DND-41 (cell line): Measurements from ENCODE around the gene KCMF1.

Experiments used
- ATAC-seq: fragments of 200-7000 bp; cut with Tn5 transposase; 3 replicates; pipeline ENCODE4 v1.9.1; 2021; ENCODE audit warnings: low read depth; ENCODE audit not compliant: insufficient read depth
- DNase-seq: peaks from one replicate; pipeline ENCODE4 v3.0.0-alpha.2; 2020
- H2AFZ ChIP-seq: 2 replicates; pipeline ENCODE4 v1.6.0; 2012; ENCODE audit warnings: low read depth, low read length
- H3K27ac ChIP-seq: 2 replicates; pipeline ENCODE4 v1.5.1; 2012; ENCODE audit warnings: low read length, inconsistent platforms
- H3K27me3 ChIP-seq: fragments of 200-600 bp; sonication (generic); 2 replicates; pipeline ENCODE4 v1.6.0; 2012; ENCODE audit warnings: low read length, mild to moderate bottlenecking, inconsistent platforms; ENCODE audit not compliant: insufficient read depth, poor library complexity
- H3K36me3 ChIP-seq: 2 replicates; pipeline ENCODE4 v1.5.1; 2012; ENCODE audit warnings: low read length, inconsistent platforms; ENCODE audit not compliant: insufficient read depth
- H3K4me1 ChIP-seq: 2 replicates; pipeline ENCODE4 v1.5.1; 2012; ENCODE audit warnings: mild to moderate bottlenecking, low read length; ENCODE audit not compliant: insufficient read depth
- H3K4me2 ChIP-seq: 2 replicates; pipeline ENCODE4 v1.6.0; 2012; ENCODE audit warnings: mild to moderate bottlenecking, moderate library complexity, low read length, inconsistent platforms; ENCODE audit not compliant: insufficient read depth
- H3K4me3 ChIP-seq, 2 experiments: fragments of 200-600 bp in 1 of 2; shearing (Covaris generic) in 1 of 2; 2 replicates each; pipeline ENCODE4 v1.5.1; 2012 to 2016; ENCODE audit warnings: inconsistent platforms in 2 of 2, low read length in 2 of 2, mild to moderate bottlenecking in 2 of 2, low read depth in 1 of 2, moderate library complexity in 1 of 2
- H3K79me2 ChIP-seq: 2 replicates; pipeline ENCODE4 v1.6.0; 2012; ENCODE audit warnings: low read length, inconsistent platforms; ENCODE audit not compliant: insufficient read depth
- H3K9ac ChIP-seq: 2 replicates; pipeline ENCODE4 v1.6.0; 2012; ENCODE audit warnings: low read depth, mild to moderate bottlenecking, inconsistent platforms, low read length, moderate library complexity
- H3K9me3 ChIP-seq: 2 replicates; pipeline ENCODE4 v1.5.1; 2012; ENCODE audit warnings: low read length, moderate library complexity, mild to moderate bottlenecking, inconsistent platforms; ENCODE audit not compliant: insufficient read depth, severe bottlenecking
- H4K20me1 ChIP-seq: 2 replicates; pipeline ENCODE4 v1.6.0; 2012; ENCODE audit warnings: low read length; ENCODE audit not compliant: insufficient read depth
- EZH2 ChIP-seq: IDR thresholded peaks from 3 replicates; pipeline ENCODE4 v1.6.1; 2012; ENCODE audit warnings: borderline replicate concordance, low read depth, mild to moderate bottlenecking, moderate library complexity, low read length, inconsistent platforms; ENCODE audit not compliant: severe bottlenecking
- TF ChIP-seq, protein P1 (sequence below): IDR thresholded peaks from 2 replicates; pipeline ENCODE4 v1.5.1; 2012; ENCODE audit warnings: borderline replicate concordance, low read length, moderate library complexity, mild to moderate bottlenecking; ENCODE audit not compliant: poor library complexity, severe bottlenecking; ENCODE audit errors: extremely low read depth

The KCMF1 gene

DNA sequence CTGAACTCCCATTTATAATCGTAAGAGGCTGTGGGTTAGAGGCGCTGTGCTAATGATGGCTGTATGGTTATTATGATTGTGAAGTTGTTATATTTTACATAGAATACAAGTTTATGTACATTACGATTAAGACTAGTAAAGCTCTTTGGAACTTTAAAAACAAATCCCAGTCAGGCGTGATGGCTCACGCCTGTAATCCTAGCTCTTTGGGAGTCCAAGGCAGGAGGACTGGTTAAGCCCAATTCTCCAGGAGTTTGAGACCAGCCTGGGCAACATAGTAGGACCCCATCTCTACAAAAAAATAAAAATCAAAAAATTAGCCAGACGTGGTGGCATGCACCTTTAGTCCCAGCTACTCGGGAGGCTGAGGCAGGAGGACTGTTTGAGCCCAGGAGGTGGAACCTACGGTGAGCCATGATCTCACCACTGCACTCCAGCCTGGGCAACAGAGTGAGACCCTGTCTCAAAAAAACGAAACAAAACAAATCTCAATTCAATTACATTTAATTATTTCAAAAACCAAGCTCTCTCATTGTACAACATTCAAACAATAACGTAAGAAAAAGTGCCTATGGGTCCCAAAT lies 23.9 kb upstream of the KCMF1 start:
- H3K4me2 ChIP-seq, result no peak overlapping the region
- TF ChIP-seq, protein P1, sequence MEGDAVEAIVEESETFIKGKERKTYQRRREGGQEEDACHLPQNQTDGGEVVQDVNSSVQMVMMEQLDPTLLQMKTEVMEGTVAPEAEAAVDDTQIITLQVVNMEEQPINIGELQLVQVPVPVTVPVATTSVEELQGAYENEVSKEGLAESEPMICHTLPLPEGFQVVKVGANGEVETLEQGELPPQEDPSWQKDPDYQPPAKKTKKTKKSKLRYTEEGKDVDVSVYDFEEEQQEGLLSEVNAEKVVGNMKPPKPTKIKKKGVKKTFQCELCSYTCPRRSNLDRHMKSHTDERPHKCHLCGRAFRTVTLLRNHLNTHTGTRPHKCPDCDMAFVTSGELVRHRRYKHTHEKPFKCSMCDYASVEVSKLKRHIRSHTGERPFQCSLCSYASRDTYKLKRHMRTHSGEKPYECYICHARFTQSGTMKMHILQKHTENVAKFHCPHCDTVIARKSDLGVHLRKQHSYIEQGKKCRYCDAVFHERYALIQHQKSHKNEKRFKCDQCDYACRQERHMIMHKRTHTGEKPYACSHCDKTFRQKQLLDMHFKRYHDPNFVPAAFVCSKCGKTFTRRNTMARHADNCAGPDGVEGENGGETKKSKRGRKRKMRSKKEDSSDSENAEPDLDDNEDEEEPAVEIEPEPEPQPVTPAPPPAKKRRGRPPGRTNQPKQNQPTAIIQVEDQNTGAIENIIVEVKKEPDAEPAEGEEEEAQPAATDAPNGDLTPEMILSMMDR, result no peak
- TF ChIP-seq EZH2, result no peak
- H3K4me1 ChIP-seq, result no peaks in the 10 kb centered on the region
- no peak overlapping the region for H3K9ac ChIP-seq
- no peaks in the 10 kb centered on the region for H3K79me2 ChIP-seq
- no peaks in the 10 kb centered on the region for H3K27me3 ChIP-seq
- H3K4me3 ChIP-seq, result no peak overlapping the region
- ATAC-seq, result no peak
- H3K9me3 ChIP-seq, result no peaks in the 10 kb centered on the region
- no peaks in the 10 kb centered on the region for H4K20me1 ChIP-seq
- DNase-seq, result no peak
- no peak overlapping the region for H3K27ac ChIP-seq
- H3K36me3 ChIP-seq, result no peaks in the 10 kb centered on the region
- no peak overlapping the region for H2AFZ ChIP-seq

DNA sequence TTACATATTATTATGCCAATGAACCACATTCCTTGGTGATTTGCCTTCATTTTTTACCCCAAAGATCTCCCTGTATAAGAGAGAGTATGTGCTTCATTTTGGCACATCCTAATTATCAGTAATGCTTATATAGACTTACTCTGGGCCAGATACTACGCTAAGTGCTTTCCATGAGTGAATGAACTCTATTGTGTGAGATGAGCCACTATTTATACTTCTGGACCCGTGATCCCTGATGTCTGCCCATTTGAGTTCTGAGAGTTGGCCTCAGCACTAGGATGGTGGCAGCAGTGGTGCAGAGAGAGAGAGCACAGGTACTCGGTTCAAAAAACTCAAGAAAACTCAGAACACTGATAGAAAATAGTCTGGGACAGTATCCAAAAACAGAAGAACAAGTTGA lies 17.4 kb upstream of the KCMF1 start:
- no peak overlapping the region for H3K27ac ChIP-seq

DNA sequence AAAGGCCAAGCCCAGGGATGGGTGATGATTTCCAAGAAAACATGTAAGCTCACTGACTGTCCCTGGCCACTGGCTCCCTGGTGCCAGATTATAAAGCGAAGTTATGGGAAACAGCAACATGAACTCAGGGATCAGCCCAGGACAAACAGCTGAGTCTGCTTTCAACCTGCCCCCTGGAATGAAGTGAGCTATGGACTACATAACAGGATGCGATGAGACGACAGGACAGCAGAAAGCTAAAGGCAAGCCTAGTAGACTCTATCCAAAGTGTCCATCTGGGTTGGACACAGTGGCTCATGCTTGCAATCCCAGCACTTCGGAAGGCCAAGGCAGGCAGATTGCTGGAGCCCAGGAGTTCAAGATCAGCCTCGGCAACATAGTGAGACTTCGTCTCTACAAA lies 16.6 kb upstream of the KCMF1 start:
- Histone ChIP-seq H3K4me2 (no peak overlapping the region), H3K9ac (no peak overlapping the region), H3K9me3 (no peaks in the 10 kb centered on the region), H3K27ac (no peak overlapping the region), H4K20me1 (no peaks in the 10 kb centered on the region), H3K79me2 (no peaks in the 10 kb centered on the region), H3K4me1 (no peaks in the 10 kb centered on the region), H3K36me3 (no peaks in the 10 kb centered on the region), H3K27me3 (no peaks in the 10 kb centered on the region), H2AFZ (no peak overlapping the region), H3K4me3 (no peak overlapping the region)
- ATAC-seq (no peak), DNase-seq (no peak)
- TF ChIP-seq EZH2, result no peak

More for the DNA sequence above, 17.4 kb upstream of the KCMF1 start:
- H2AFZ ChIP-seq, result no peak overlapping the region
- no peaks in the 10 kb centered on the region for H3K79me2 ChIP-seq
- H4K20me1 ChIP-seq, result no peaks in the 10 kb centered on the region
- DNase-seq (no peak), ATAC-seq (no peak)
- no peak overlapping the region for H3K9ac ChIP-seq
- no peaks in the 10 kb centered on the region for H3K27me3 ChIP-seq
- no peaks in the 10 kb centered on the region for H3K36me3 ChIP-seq
- no peaks in the 10 kb centered on the region for H3K4me1 ChIP-seq
- H3K4me3 ChIP-seq, result no peak overlapping the region
- no peaks in the 10 kb centered on the region for H3K9me3 ChIP-seq
- no peak overlapping the region for H3K4me2 ChIP-seq
- TF ChIP-seq, protein P1, result no peak
- no peak for TF ChIP-seq EZH2

DNA sequence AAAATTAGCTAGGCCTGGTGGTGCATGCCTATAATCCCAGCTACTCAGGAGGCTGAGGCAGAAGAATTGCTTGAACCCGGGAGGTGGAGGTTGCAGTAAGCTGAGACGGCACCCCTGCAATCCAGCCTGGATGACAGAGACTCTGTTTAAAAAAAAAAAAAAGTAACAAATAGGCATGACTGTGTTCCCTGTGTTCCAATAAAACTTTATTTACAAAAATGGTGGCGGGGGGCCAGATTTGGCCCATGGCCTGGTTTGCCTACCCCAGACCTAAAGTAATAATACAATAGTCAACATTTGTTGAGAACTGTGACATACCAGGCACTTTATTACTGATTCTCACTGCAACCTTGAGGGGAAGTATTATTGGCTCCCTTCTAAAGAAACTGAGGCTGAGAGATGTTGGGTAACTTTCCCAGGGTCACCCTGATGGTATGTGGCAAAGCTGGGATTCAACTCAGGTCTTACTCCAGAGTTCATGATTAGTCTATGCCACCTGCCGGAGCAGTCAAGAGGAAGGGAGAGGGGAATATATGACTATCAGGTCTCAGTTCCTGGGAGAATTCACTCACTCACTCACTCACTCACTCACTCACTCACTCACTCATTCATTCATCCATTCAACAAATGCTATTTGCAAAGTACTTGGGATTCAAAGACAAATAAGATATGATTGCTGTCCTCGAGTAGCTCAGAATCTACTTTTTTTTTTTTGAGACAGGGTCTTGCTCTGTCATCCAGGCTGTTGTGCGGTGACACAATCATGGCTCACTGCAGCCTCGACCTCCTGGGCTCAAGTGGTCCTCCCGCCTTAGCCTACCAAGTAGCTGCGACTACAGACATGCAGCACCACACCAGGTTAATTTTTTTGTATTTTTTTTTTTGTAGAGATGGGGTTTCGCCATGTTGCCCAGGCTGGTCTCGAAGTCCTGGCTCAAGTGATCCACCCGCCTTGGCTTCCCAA lies 14.3 kb upstream of the KCMF1 start:
- Histone ChIP-seq H3K27me3 (no peaks in the 10 kb centered on the region), H3K4me1 (no peaks in the 10 kb centered on the region), H4K20me1 (no peaks in the 10 kb centered on the region), H3K36me3 (no peaks in the 10 kb centered on the region), H2AFZ (no peak overlapping the region), H3K79me2 (no peaks in the 10 kb centered on the region), H3K4me3 (no peak overlapping the region), H3K9ac (no peak overlapping the region), H3K27ac (no peak overlapping the region), H3K9me3 (no peaks in the 10 kb centered on the region), H3K4me2 (no peak overlapping the region)
- ATAC-seq, result no peak
- TF ChIP-seq EZH2, result no peak
- TF ChIP-seq, protein P1, result no peak
- no peak for DNase-seq
